Keratinocyte (primary cell): ENCODE data around the gene BLOC1S6. TPM values are rescaled to one million over a fixed set of nuclear protein-coding genes. Genes with fewer than 3 reads are reported as not detected.
A peak's percentile ranks its signal among the peaks of the same experiment; 100 is the strongest.

Source experiments
- DNase-seq: peaks from one replicate; pipeline ENCODE4 v3.0.0-alpha.2; 2011; ENCODE audit warnings: low read depth, missing footprints, low spot score
- FAIRE-seq: peaks from 2 replicates; lab custom pipeline; 2011; peaks lifted over from hg19 to GRCh38; lab: Jason Lieb, UNC
- H2AFZ ChIP-seq: 2 replicates; pipeline ENCODE4 v1.6.0; 2012; ENCODE audit warnings: low read length, control low read depth, inconsistent platforms; ENCODE audit not compliant: control insufficient read depth
- H3K27ac ChIP-seq: 2 replicates; pipeline ENCODE4 v1.5.1; 2011; ENCODE audit warnings: low read length; ENCODE audit not compliant: control insufficient read depth, insufficient read depth
- H3K27me3 ChIP-seq: 3 replicates; pipeline ENCODE4 v1.6.0; 2011; ENCODE audit warnings: low read length; ENCODE audit not compliant: control insufficient read depth, insufficient read depth; ENCODE audit errors: extremely low read depth
- H3K36me3 ChIP-seq, 2 experiments: 2 replicates in 1 of 2; 3 replicates in 1 of 2; pipeline ENCODE4 v1.5.1; 2011; ENCODE audit warnings: low read length in 2 of 2, mild to moderate bottlenecking in 1 of 2; ENCODE audit not compliant: control insufficient read depth in 2 of 2, insufficient read depth in 2 of 2; ENCODE audit errors: extremely low read depth in 1 of 2
- H3K4me1 ChIP-seq: 3 replicates; pipeline ENCODE4 v1.5.1; 2011; ENCODE audit warnings: low read length; ENCODE audit not compliant: control insufficient read depth, insufficient read depth; ENCODE audit errors: extremely low read depth
- H3K4me2 ChIP-seq: 3 replicates; pipeline ENCODE4 v1.6.0; 2011; ENCODE audit warnings: low read depth, low read length; ENCODE audit not compliant: control insufficient read depth, insufficient read depth; ENCODE audit errors: extremely low read depth
- H3K4me3 ChIP-seq, 3 experiments: fragments of 200-600 bp in 1 of 3; sonication (generic) in 1 of 3; 2 replicates in 2 of 3; 3 replicates in 1 of 3; pipeline ENCODE4 v1.5.1; 2011 to 2016; ENCODE audit warnings: low read length in 3 of 3, mild to moderate bottlenecking in 3 of 3, control low read depth in 2 of 3, inconsistent platforms in 1 of 3, low read depth in 1 of 3, mixed read lengths in 1 of 3, mixed run types in 1 of 3, moderate library complexity in 1 of 3; ENCODE audit not compliant: control insufficient read depth in 2 of 3, insufficient read depth in 2 of 3; ENCODE audit errors: extremely low read depth in 1 of 3
- H3K79me2 ChIP-seq: 2 replicates; pipeline ENCODE4 v1.6.0; 2012; ENCODE audit warnings: low read length; ENCODE audit not compliant: control insufficient read depth, insufficient read depth
- H3K9ac ChIP-seq: 3 replicates; pipeline ENCODE4 v1.6.0; 2011; ENCODE audit warnings: low read length; ENCODE audit not compliant: control insufficient read depth, insufficient read depth; ENCODE audit errors: extremely low read depth
- H3K9me1 ChIP-seq: 3 replicates; pipeline ENCODE4 v1.6.0; 2011; ENCODE audit warnings: low read length; ENCODE audit not compliant: control insufficient read depth, insufficient read depth; ENCODE audit errors: extremely low read depth
- H3K9me3 ChIP-seq: 2 replicates; pipeline ENCODE4 v1.5.1; 2012; ENCODE audit warnings: low read depth, low read length; ENCODE audit not compliant: control insufficient read depth
- H4K20me1 ChIP-seq: 3 replicates; pipeline ENCODE4 v1.6.0; 2011; ENCODE audit warnings: low read length; ENCODE audit not compliant: control insufficient read depth, insufficient read depth; ENCODE audit errors: extremely low read depth
- CTCF ChIP-seq, 3 experiments: IDR thresholded peaks in 1 of 3; conservative IDR thresholded peaks in 1 of 3; optimal IDR thresholded peaks in 1 of 3; 2 replicates in 2 of 3; 3 replicates in 1 of 3; pipeline versions ENCODE3 to v1.5.1; 2011; ENCODE audit warnings: low read length in 3 of 3, mild to moderate bottlenecking in 3 of 3, moderate library complexity in 2 of 3, control low read depth in 1 of 3, inconsistent platforms in 1 of 3; ENCODE audit not compliant: insufficient read depth in 2 of 3; ENCODE audit errors: extremely low read depth in 1 of 3
- EZH2 ChIP-seq: IDR thresholded peaks from one replicate; pipeline ENCODE4 v1.6.1; 2012; ENCODE audit warnings: inconsistent platforms, mild to moderate bottlenecking, low read length, moderate library complexity
- dilution Hi-C: fragments of 300-500 bp; cut with MboI; formaldehyde crosslinking; loops from one replicate; pipeline ENCODE4 v1.7.0; 2020; ENCODE audit warnings: low sequenced_read_pairs; ENCODE audit not compliant: extremely low pct_ligation_motif_present
- polyA plus RNA-seq, 5 experiments: library from polyadenylated mRNA; depleted of rRNA in 3 of 5; stranded (reverse) in 3 of 5; stranded (forward) in 1 of 5; unstranded in 1 of 5; fragments of >200 nt; gene quantifications; 1 replicate in 1 of 5; 2 replicates in 3 of 5; 3 replicates in 1 of 5; pipeline versions ENCODE4 v1.2.1 to v1.2.3, GENCODE V29; 2011 to 2012; ENCODE audit warnings: missing spikeins in 2 of 5, low read depth in 1 of 5, low replicate concordance in 1 of 5

BLOC1S6 gene
- polyA plus RNA-seq, 1 donor (not counting 4 experiments of a cell fraction or from before 2014, with no cell fraction given), result 15.5 TPM

GRCh38 chr15:45641374-45641781 is 54.2 kb downstream of the BLOC1S6 start:
- Histone ChIP-seq H3K27ac (peak overlapping the region; percentile 95), H3K4me1 (peaks cover 81% of the 10 kb centered on the region), H3K36me3 (peaks cover 0 to 4% of the 10 kb centered on the region in 2 experiments), H3K9me3 (no peaks in the 10 kb centered on the region), H3K9me1 (peaks cover 3% of the 10 kb centered on the region), H3K79me2 (peaks cover 57% of the 10 kb centered on the region), H4K20me1 (no peaks in the 10 kb centered on the region), H3K9ac (peak overlapping the region; percentile 76), H3K4me3 (peak overlapping the region in 2 of 3 experiments; percentile 22 to 53), H2AFZ (no peak overlapping the region), H3K27me3 (no peaks in the 10 kb centered on the region), H3K4me2 (peak overlapping the region; percentile 45)
- dilution Hi-C loops, result no loop called here
- DNase-seq (no peak), FAIRE-seq (peak; percentile 74)
- no peak for TF ChIP-seq EZH2
- peak in 1 of 3 experiments; percentile 23 for TF ChIP-seq CTCF (optimal IDR thresholded peaks at IDR 0.05 in 1 of 3, IDR thresholded peaks at IDR 0.05 in 1 of 3, conservative IDR thresholded peaks at IDR 0.05 in 1 of 3; ENCODE audit: extremely low read depth in 1 of 3, insufficient read depth in 2 of 3, low read length in 3 of 3)

GRCh38 chr15:45641999-45642932 is 55.1 kb downstream of the BLOC1S6 start:
- Histone ChIP-seq H3K9me3 (no peaks in the 10 kb centered on the region), H3K36me3 (peaks cover 0 to 4% of the 10 kb centered on the region in 2 experiments), H2AFZ (no peak overlapping the region), H3K4me1 (peaks cover 75% of the 10 kb centered on the region), H3K9me1 (peaks cover 3% of the 10 kb centered on the region), H3K9ac (peak overlapping the region; percentile 76), H3K4me3 (peak overlapping the region in 2 of 3 experiments; percentile 1), H4K20me1 (no peaks in the 10 kb centered on the region), H3K27me3 (no peaks in the 10 kb centered on the region), H3K4me2 (peak overlapping the region; percentile 45), H3K79me2 (peaks cover 57% of the 10 kb centered on the region), H3K27ac (peak overlapping the region; percentile 95)
- dilution Hi-C loops, result no loop called here
- FAIRE-seq, result peak; percentile 84
- TF ChIP-seq CTCF (optimal IDR thresholded peaks at IDR 0.05 in 1 of 3, IDR thresholded peaks at IDR 0.05 in 1 of 3, conservative IDR thresholded peaks at IDR 0.05 in 1 of 3; ENCODE audit: extremely low read depth in 1 of 3, insufficient read depth in 2 of 3, low read length in 3 of 3), result no peak
- TF ChIP-seq EZH2, result no peak
- DNase-seq, result no peak
